K562 (cell line): ENCODE data around the gene ATP9B. TPM values are rescaled to one million over a fixed set of nuclear protein-coding genes. Genes with fewer than 3 reads are reported as not detected.

Experiments used
- ATAC-seq: fragments of 200-7000 bp; cut with Tn5 transposase; 3 replicates; pipeline ENCODE4 v1.9.1; 2020; ENCODE audit warnings: moderate library complexity
- BruUV-seq: library from RNA; stranded (reverse); fragments of 400-500 nt; replicated peaks from 2 replicates; lab custom pipeline; 2021; lab: Mats Ljungman, UMichigan
- CTCF ChIA-PET: fragments of 300-600 bp; formaldehyde crosslinking; extraction: SDS; loops from one replicate; lab custom pipeline; 2021; ENCODE audit warnings: low intra/inter-chr PET ratio; lab: Yijun Ruan, JAX
- POLR2A ChIA-PET: fragments of 300-600, 350-650 bp; sonication (Branson Sonifier 250); formaldehyde crosslinking; extraction: SDS; loops from one replicate; lab custom pipeline; 2021; ENCODE audit warnings: antibody characterized with exemption, inconsistent platforms; lab: Yijun Ruan, JAX
- DNase-seq, 4 experiments: peaks; one replicate each; pipeline versions ENCODE4 v3.0.0 to v3.0.0-alpha.2; 2011 to 2018; ENCODE audit warnings: low spot score in 3 of 4, mixed read lengths in 3 of 4; ENCODE audit errors: extremely low read depth in 1 of 4
- FAIRE-seq: peaks from 2 replicates; lab custom pipeline; 2011; peaks lifted over from hg19 to GRCh38; lab: Jason Lieb, UNC
- H2AFZ ChIP-seq: 2 replicates; pipeline ENCODE4 v1.6.0; 2011; ENCODE audit warnings: low read depth, low read length, control low read depth, inconsistent platforms
- H3K27ac ChIP-seq: fragments of 200-600 bp; 3 replicates; pipeline ENCODE4 v1.8.0; 2011; ENCODE audit warnings: low read depth, mild to moderate bottlenecking, control low read depth, inconsistent platforms, low read length, moderate library complexity, mixed read lengths; ENCODE audit errors: extremely low read depth
- H3K27me3 ChIP-seq, 2 experiments: fragments of 300-600 bp in 1 of 2; 2 replicates in 1 of 2; 3 replicates in 1 of 2; pipeline versions ENCODE4 v1.6.0 to v1.8.0; 2011; ENCODE audit warnings: inconsistent platforms in 2 of 2, low read length in 2 of 2, mild to moderate bottlenecking in 1 of 2, mixed read lengths in 1 of 2, moderate library complexity in 1 of 2; ENCODE audit not compliant: control insufficient read depth in 2 of 2, insufficient read depth in 2 of 2
- H3K36me3 ChIP-seq: fragments of 300-600 bp; 3 replicates; pipeline ENCODE4 v1.8.0; 2011; ENCODE audit warnings: mild to moderate bottlenecking, low read length, inconsistent platforms; ENCODE audit not compliant: control insufficient read depth, insufficient read depth
- H3K4me1 ChIP-seq, 2 experiments: fragments of 200-600 bp in 1 of 2; replicated peaks in 1 of 2; 2 replicates in 1 of 2; 3 replicates in 1 of 2; pipeline versions ENCODE4 v1.5.1 to v1.8.0; 2011; ENCODE audit warnings: inconsistent platforms in 2 of 2, low read length in 2 of 2, mild to moderate bottlenecking in 1 of 2, mixed read lengths in 1 of 2, moderate library complexity in 1 of 2; ENCODE audit not compliant: control insufficient read depth in 2 of 2, insufficient read depth in 2 of 2
- H3K4me2 ChIP-seq: 2 replicates; pipeline ENCODE4 v1.6.1; 2011; ENCODE audit warnings: low read length, control low read depth, inconsistent platforms, mixed read lengths; ENCODE audit not compliant: insufficient read depth
- H3K4me3 ChIP-seq: fragments of 200-600 bp; sonication (generic), shearing (Covaris generic); 2 replicates; pipeline ENCODE4 v1.5.1; 2016; ENCODE audit warnings: control low read depth, inconsistent platforms
- H3K79me2 ChIP-seq: fragments of 200-600 bp; 3 replicates; pipeline ENCODE4 v1.8.0; 2011; ENCODE audit warnings: low read length, inconsistent platforms; ENCODE audit not compliant: control insufficient read depth, insufficient read depth
- H3K9ac ChIP-seq, 2 experiments: 2 replicates each; pipeline versions ENCODE4 v1.6.0 to v1.6.1; 2011; ENCODE audit warnings: low read depth in 2 of 2, low read length in 2 of 2, control low read depth in 1 of 2, inconsistent platforms in 1 of 2, mild to moderate bottlenecking in 1 of 2, mixed read lengths in 1 of 2; ENCODE audit not compliant: insufficient read depth in 1 of 2
- H3K9me1 ChIP-seq: one replicate; pipeline ENCODE4 v1.6.0; 2011; ENCODE audit warnings: inconsistent platforms, mild to moderate bottlenecking, low read length, moderate library complexity; ENCODE audit not compliant: control insufficient read depth, insufficient read depth
- H3K9me3 ChIP-seq: replicated peaks from 2 replicates; pipeline ENCODE4 v1.5.1; 2011; ENCODE audit warnings: low read depth, low read length, inconsistent platforms; ENCODE audit not compliant: control insufficient read depth, insufficient read depth
- H4K20me1 ChIP-seq: replicated peaks from 2 replicates; pipeline ENCODE4 v1.6.1; 2011; ENCODE audit warnings: low read length, inconsistent platforms, mixed read lengths; ENCODE audit not compliant: control insufficient read depth, insufficient read depth
- HNRNPH1 ChIP-seq: fragments of 200-400 bp; formaldehyde crosslinking; optimal IDR thresholded peaks from 2 replicates; pipeline ENCODE3; 2017; ENCODE audit warnings: low read depth, mild to moderate bottlenecking, low read length, moderate library complexity
- KDM4B ChIP-seq, 2 experiments: fragments of 450-650 bp in 1 of 2; sonication (generic) in 1 of 2; IDR thresholded peaks; 2 replicates each; pipeline ENCODE4 v1.6.1; 2016 to 2017; ENCODE audit warnings: borderline replicate concordance in 2 of 2, antibody characterized with exemption in 1 of 2, low read depth in 1 of 2, mild to moderate bottlenecking in 1 of 2
- KLF16 ChIP-seq: IDR thresholded peaks from 2 replicates; pipeline ENCODE4 v1.6.1; 2016; ENCODE audit warnings: antibody characterized with exemption
- NFE2 ChIP-seq: IDR thresholded peaks from 2 replicates; pipeline ENCODE4 v1.6.1; 2014; ENCODE audit warnings: antibody characterized with exemption, low read depth
- PCBP1 ChIP-seq: fragments of 200-400 bp; formaldehyde crosslinking; IDR thresholded peaks from 2 replicates; pipeline ENCODE4 v1.6.1; 2018; ENCODE audit warnings: mild to moderate bottlenecking, low read depth, low read length; ENCODE audit not compliant: poor library complexity, severe bottlenecking
- POLR2G ChIP-seq: fragments of 200-400 bp; formaldehyde crosslinking; IDR thresholded peaks from 2 replicates; pipeline ENCODE4 v1.6.1; 2017; ENCODE audit warnings: low read depth, mild to moderate bottlenecking, antibody characterized with exemption, low read length, moderate library complexity
- POLR3G ChIP-seq: IDR thresholded peaks from 2 replicates; pipeline ENCODE4 v1.6.1; 2011; ENCODE audit not compliant: insufficient read length, insufficient replicate concordance; ENCODE audit errors: extremely low read depth
- SIX5 ChIP-seq, 2 experiments: IDR thresholded peaks; 2 replicates each; pipeline ENCODE4 v1.6.1; 2011; ENCODE audit warnings: low read length in 2 of 2, borderline replicate concordance in 1 of 2, low read depth in 1 of 2, mild to moderate bottlenecking in 1 of 2, moderate library complexity in 1 of 2; ENCODE audit not compliant: insufficient read depth in 1 of 2
- SRSF9 ChIP-seq: fragments of 200-400 bp; formaldehyde crosslinking; IDR thresholded peaks from 2 replicates; pipeline ENCODE4 v1.6.1; 2017; ENCODE audit warnings: low read depth, low read length, borderline replicate concordance
- STAT5A ChIP-seq: IDR thresholded peaks from 2 replicates; pipeline ENCODE4 v1.6.1; 2012; ENCODE audit warnings: low read length, inconsistent platforms, borderline replicate concordance
- SUPT5H ChIP-seq: fragments of 450-650 bp; IDR thresholded peaks from 2 replicates; pipeline ENCODE4 v1.6.1; 2016
- U2AF1 ChIP-seq: fragments of 200-400 bp; formaldehyde crosslinking; optimal IDR thresholded peaks from 2 replicates; pipeline ENCODE3; 2017; ENCODE audit warnings: mild to moderate bottlenecking, low read depth, low read length, moderate library complexity
- ZFX ChIP-seq: sonication (generic); formaldehyde crosslinking; IDR thresholded peaks from 2 replicates; pipeline ENCODE4 v1.8.0; 2022; ENCODE audit warnings: mild to moderate bottlenecking, missing genetic modification reagents, moderate library complexity
- ZNF184 ChIP-seq: sonication (generic); formaldehyde crosslinking; IDR thresholded peaks from 2 replicates; pipeline ENCODE4 v1.5.0; 2020; ENCODE audit warnings: missing genetic modification reagents
- ZNF311 ChIP-seq: fragments of 250-450 bp; sonication (Bioruptor Pico); IDR thresholded peaks from 2 replicates; pipeline ENCODE4 v1.4.0; 2020; ENCODE audit warnings: mild to moderate bottlenecking, moderate library complexity
- ZSCAN29 ChIP-seq: fragments of 450-650 bp; IDR thresholded peaks from 2 replicates; pipeline ENCODE4 v1.6.1; 2017
- WGBS: fragments of 100-300 bp; shearing (Covaris generic); methylation state at CpG from one replicate; pipeline ENCODE4 v1.1.6; 2016; ENCODE audit warnings: low coverage, mixed read lengths; ENCODE audit not compliant: insufficient coverage; ENCODE audit errors: missing lambda C conversion rate; 5-methylcytosine and 5-hydroxymethylcytosine counted together
- in situ Hi-C: fragments of 300-500 bp; cut with MboI; formaldehyde crosslinking; loops from 4 replicates; pipeline ENCODE4 v1.15.0; 2018; ENCODE audit warnings: inconsistent platforms, mixed read lengths
- intact Hi-C: fragments of 100-400 bp; cut with micrococcal nuclease; formaldehyde crosslinking; loops from 2 replicates; pipeline ENCODE4 v1.14.2; 2022
- polyA plus RNA-seq, 8 experiments: library from polyadenylated mRNA; depleted of rRNA in 4 of 8; stranded (reverse) in 5 of 8; unstranded in 3 of 8; fragments of >200 nt; fragmentation: Nextera tagmentation in 2 of 8; fragmentation: Illumina TruSeq in 1 of 8; extraction: Ambion mirVana in 2 of 8; extraction: Trizol in 1 of 8; gene quantifications; 2 replicates each; pipeline versions ENCODE4 v1.2.1 to v1.2.3, GENCODE V29; 2011 to 2014; ENCODE audit warnings: inconsistent platforms in 1 of 8, missing spikeins in 1 of 8
- total RNA-seq, 7 experiments: library from RNA; depleted of rRNA in 6 of 7; stranded (reverse); fragments of >200 nt in 6 of 7; fragmentation: Illumina TruSeq in 2 of 7; extraction: Trizol in 2 of 7; gene quantifications; 2 replicates each; pipeline versions ENCODE4 v1.2.1 to v1.2.3, GENCODE V29; 2011 to 2021; ENCODE audit warnings: low replicate concordance in 1 of 7
- TF ChIP-seq, protein P1 (sequence below), 2 experiments: fragments of 450-650 bp in 1 of 2; sonication (generic) in 1 of 2; formaldehyde crosslinking in 1 of 2; IDR thresholded peaks in 1 of 2; conservative IDR thresholded peaks in 1 of 2; 2 replicates each; pipeline versions ENCODE4 v1.6.1 to v1.8.1; 2016 to 2023; ENCODE audit warnings: mild to moderate bottlenecking in 2 of 2, moderate library complexity in 2 of 2, inconsistent platforms in 1 of 2, missing genetic modification reagents in 1 of 2
- TF ChIP-seq, protein P2 (sequence below): fragments of 450-650 bp; IDR thresholded peaks from 2 replicates; pipeline ENCODE4 v1.7.1; 2018; ENCODE audit warnings: mild to moderate bottlenecking, low read depth; ENCODE audit not compliant: partially characterized antibody
- TF ChIP-seq, protein P3 (sequence below): sonication (generic); formaldehyde crosslinking; IDR thresholded peaks from 2 replicates; pipeline ENCODE4 v1.8.1; 2022; ENCODE audit warnings: missing genetic modification reagents

Gene ATP9B
- total and polyA plus RNA-seq, 9 of the 15 experiments (the other 6 are each of a cell fraction or from before 2014, with no cell fraction given): 0.66 to 13.2 (median 7.9) TPM

DNA sequence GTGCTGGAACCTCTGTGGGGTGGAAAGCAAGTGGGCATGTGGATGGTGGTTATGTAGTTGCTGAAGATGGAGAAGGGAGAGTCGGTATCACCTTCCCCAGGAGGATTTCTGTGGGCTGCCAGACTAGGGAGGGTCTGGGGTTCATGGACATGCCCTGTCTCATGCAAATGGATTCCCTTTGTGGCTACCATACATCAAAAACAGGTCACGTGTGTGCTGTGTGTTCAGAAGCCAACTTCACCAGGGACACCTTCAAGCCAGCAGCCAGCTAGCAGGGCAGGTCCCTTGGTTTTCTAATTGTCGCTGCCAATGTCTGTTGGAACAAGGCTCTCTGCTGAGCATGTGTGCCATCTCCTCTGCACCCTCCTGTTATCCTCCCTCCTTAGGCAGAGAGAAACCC, 155.2 kb downstream of the ATP9B start:
- H4K20me1 ChIP-seq: no peaks in the 10 kb centered on the region
- DNase-seq (no peak), FAIRE-seq (no peak)
- H3K9me1 ChIP-seq: no peaks in the 10 kb centered on the region
- no peaks in the 10 kb centered on the region for H3K27me3 ChIP-seq
- H3K4me2 ChIP-seq: no peak overlapping the region
- no peak overlapping the region for H3K27ac ChIP-seq
- H3K4me3 ChIP-seq: no peak overlapping the region
- no peaks in the 10 kb centered on the region for H3K36me3 ChIP-seq
- in situ Hi-C loops: no loop called here
- TF ChIP-seq POLR2G (no peak), PCBP1 (no peak), POLR3G (no peak), ZFX (no peak), ZNF184 (no peak), SIX5 (IDR thresholded peaks at IDR 0.05; ENCODE audit: borderline replicate concordance in 1 of 2, insufficient read depth in 1 of 2, low read depth in 1 of 2, low read length in 2 of 2) (no peak), KDM4B (IDR thresholded peaks at IDR 0.05; ENCODE audit: borderline replicate concordance in 2 of 2, low read depth in 1 of 2) (no peak), SUPT5H (no peak), HNRNPH1 (no peak), NFE2 (no peak), SRSF9 (no peak), STAT5A (no peak), KLF16 (no peak), U2AF1 (no peak), ZNF311 (CRISPR knock-in tag) (no peak), ZSCAN29 (no peak)
- TF ChIP-seq, protein P1, sequence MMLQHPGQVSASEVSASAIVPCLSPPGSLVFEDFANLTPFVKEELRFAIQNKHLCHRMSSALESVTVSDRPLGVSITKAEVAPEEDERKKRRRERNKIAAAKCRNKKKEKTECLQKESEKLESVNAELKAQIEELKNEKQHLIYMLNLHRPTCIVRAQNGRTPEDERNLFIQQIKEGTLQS (IDR thresholded peaks at IDR 0.05): no peak
- TF ChIP-seq, protein P1 (CRISPR knock-in tag; conservative IDR thresholded peaks at IDR 0.05): no peak
- TF ChIP-seq, protein P2, sequence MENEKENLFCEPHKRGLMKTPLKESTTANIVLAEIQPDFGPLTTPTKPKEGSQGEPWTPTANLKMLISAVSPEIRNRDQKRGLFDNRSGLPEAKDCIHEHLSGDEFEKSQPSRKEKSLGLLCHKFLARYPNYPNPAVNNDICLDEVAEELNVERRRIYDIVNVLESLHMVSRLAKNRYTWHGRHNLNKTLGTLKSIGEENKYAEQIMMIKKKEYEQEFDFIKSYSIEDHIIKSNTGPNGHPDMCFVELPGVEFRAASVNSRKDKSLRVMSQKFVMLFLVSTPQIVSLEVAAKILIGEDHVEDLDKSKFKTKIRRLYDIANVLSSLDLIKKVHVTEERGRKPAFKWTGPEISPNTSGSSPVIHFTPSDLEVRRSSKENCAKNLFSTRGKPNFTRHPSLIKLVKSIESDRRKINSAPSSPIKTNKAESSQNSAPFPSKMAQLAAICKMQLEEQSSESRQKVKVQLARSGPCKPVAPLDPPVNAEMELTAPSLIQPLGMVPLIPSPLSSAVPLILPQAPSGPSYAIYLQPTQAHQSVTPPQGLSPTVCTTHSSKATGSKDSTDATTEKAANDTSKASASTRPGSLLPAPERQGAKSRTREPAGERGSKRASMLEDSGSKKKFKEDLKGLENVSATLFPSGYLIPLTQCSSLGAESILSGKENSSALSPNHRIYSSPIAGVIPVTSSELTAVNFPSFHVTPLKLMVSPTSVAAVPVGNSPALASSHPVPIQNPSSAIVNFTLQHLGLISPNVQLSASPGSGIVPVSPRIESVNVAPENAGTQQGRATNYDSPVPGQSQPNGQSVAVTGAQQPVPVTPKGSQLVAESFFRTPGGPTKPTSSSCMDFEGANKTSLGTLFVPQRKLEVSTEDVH: no peak
- TF ChIP-seq, protein P3, sequence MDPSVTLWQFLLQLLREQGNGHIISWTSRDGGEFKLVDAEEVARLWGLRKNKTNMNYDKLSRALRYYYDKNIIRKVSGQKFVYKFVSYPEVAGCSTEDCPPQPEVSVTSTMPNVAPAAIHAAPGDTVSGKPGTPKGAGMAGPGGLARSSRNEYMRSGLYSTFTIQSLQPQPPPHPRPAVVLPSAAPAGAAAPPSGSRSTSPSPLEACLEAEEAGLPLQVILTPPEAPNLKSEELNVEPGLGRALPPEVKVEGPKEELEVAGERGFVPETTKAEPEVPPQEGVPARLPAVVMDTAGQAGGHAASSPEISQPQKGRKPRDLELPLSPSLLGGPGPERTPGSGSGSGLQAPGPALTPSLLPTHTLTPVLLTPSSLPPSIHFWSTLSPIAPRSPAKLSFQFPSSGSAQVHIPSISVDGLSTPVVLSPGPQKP (CRISPR knock-in tag): no peak
- TF ChIP-seq, all 486 proteins: peak for 0
- 43% methylated on average over 3 of the region's 3 CpGs for WGBS
- Histone ChIP-seq H3K9me3 (no peaks in the 10 kb centered on the region), H3K9ac (no peak overlapping the region), H2AFZ (no peak overlapping the region), H3K79me2 (no peaks in the 10 kb centered on the region), H3K4me1 (no peaks in the 10 kb centered on the region; a peak in 1 of 5 replicates)
- ChIA-PET CTCF (no interaction called here), POLR2A (interaction anchor here (0.6 kb wide), 1 partner anchor 990 kb away, joined by 3 read pairs; no protein-coding TSS in a partner anchor)
- no peak for ATAC-seq
- no TSS peak for BruUV-seq
- intact Hi-C loops: no loop called here
